Coronary artery (tissue), 2 donors: ENCODE results near the gene ACAA1.
A peak's percentile ranks its signal among the peaks of the same experiment; 100 is the strongest.
"Not testable (repeated sequence)": the region's sequence is repeated elsewhere in the genome, so short reads cannot be mapped to it uniquely, and the experiment has no call there.

Experiments
- DNase-seq: peaks from one replicate; pipeline ENCODE4 v3.0.0-alpha.2; 2017; ENCODE audit warnings: low spot score
- H3K27ac ChIP-seq, 2 donors: fragments of 200-600 bp; sonication (generic); one replicate each; pipeline ENCODE4 v1.5.1; 2016 to 2019
- H3K4me3 ChIP-seq: fragments of 200-600 bp; sonication (generic); 2 replicates; pipeline ENCODE4 v1.5.1; 2016; ENCODE audit warnings: mild to moderate bottlenecking, moderate library complexity
- CTCF ChIP-seq: fragments of 200-600 bp; sonication (generic); IDR thresholded peaks from one replicate; pipeline ENCODE4 v1.5.1; 2019; ENCODE audit warnings: antibody characterized with exemption

ACAA1 gene

GRCh38 chr3:38085943-38086324 lies 51.0 kb downstream of the ACAA1 start:
- Histone ChIP-seq H3K4me3 (no peak overlapping the region), H3K27ac (no peak overlapping the region)
- no peak for DNase-seq
- no peak for TF ChIP-seq CTCF

- TF ChIP-seq CTCF, result no peak
- no peak overlapping the region for H3K27ac ChIP-seq
- H3K4me3 ChIP-seq, result no peak overlapping the region
- no peak for DNase-seq
These were observed 51.5 kb downstream of the ACAA1 start for GRCh38 chr3:38085311-38085942.

- no peak overlapping the region for H3K4me3 ChIP-seq
- no peak for DNase-seq
- peak overlapping the region in 1 of 2 donors; percentile 22 for H3K27ac ChIP-seq
- no peak for TF ChIP-seq CTCF
These were observed 52.3 kb downstream of the ACAA1 start for GRCh38 chr3:38084334-38085310.

GRCh38 chr3:38083871-38084333 lies 53.0 kb downstream of the ACAA1 start:
- Histone ChIP-seq H3K27ac (no peak overlapping the region), H3K4me3 (no peak overlapping the region)
- no peak for TF ChIP-seq CTCF

GRCh38 chr3:38083254-38083653 lies 53.7 kb downstream of the ACAA1 start:
- H3K4me3 ChIP-seq, DNase-seq: not testable (repeated sequence)

More at GRCh38 chr3:38083871-38084333, 53.0 kb downstream of the ACAA1 start:
- DNase-seq, result no peak

GRCh38 chr3:38082296-38082695 lies 54.6 kb downstream of the ACAA1 start:
- not testable (repeated sequence) for DNase-seq, H3K27ac ChIP-seq, H3K4me3 ChIP-seq

More at GRCh38 chr3:38083254-38083653, 53.7 kb downstream of the ACAA1 start:
- H3K27ac ChIP-seq, result not testable (repeated sequence)

GRCh38 chr3:38077073-38077472 lies 59.9 kb downstream of the ACAA1 start:
- H3K4me3 ChIP-seq, H3K27ac ChIP-seq: not testable (repeated sequence)

More at GRCh38 chr3:38077073-38077472, 59.9 kb downstream of the ACAA1 start:
- DNase-seq, result not testable (repeated sequence)
